WERI-Rb-1 (cell line): Measurements from ENCODE around the gene GATA5.
A peak's percentile ranks its signal among the peaks of the same experiment; 100 is the strongest.

Experiments
- DNase-seq: peaks from one replicate; pipeline ENCODE4 v3.0.0-alpha.2; 2020
- H3K27ac ChIP-seq: fragments of 250-450 bp; sonication (Bioruptor Pico); 2 replicates; pipeline ENCODE4 v1.5.1; 2020; ENCODE audit warnings: mild to moderate bottlenecking, moderate library complexity
- H3K27me3 ChIP-seq: fragments of 250-450 bp; sonication (Bioruptor Pico); 2 replicates; pipeline ENCODE4 v1.5.1; 2021; ENCODE audit warnings: mild to moderate bottlenecking, low read depth, moderate library complexity; ENCODE audit not compliant: insufficient read depth, severe bottlenecking
- H3K36me3 ChIP-seq: fragments of 250-450 bp; sonication (Bioruptor Pico); 2 replicates; pipeline ENCODE4 v1.5.1; 2020; ENCODE audit warnings: mild to moderate bottlenecking, moderate library complexity
- H3K4me3 ChIP-seq: 2 replicates; pipeline ENCODE4 v1.5.1; 2011; ENCODE audit warnings: low read depth, mild to moderate bottlenecking, control low read depth, low read length
- H3K9me3 ChIP-seq: fragments of 250-450 bp; sonication (Bioruptor Pico); 2 replicates; pipeline ENCODE4 v1.5.1; 2021; ENCODE audit warnings: mild to moderate bottlenecking, moderate library complexity; ENCODE audit not compliant: severe bottlenecking
- CTCF ChIP-seq: IDR thresholded peaks from 2 replicates; pipeline ENCODE4 v1.5.1; 2011; ENCODE audit warnings: low read depth, mild to moderate bottlenecking, control low read depth, inconsistent platforms, low read length

GATA5 gene

GRCh38 chr20:62441987-62442539 is 33.7 kb downstream of the GATA5 start:
- Histone ChIP-seq H3K27ac (no peak overlapping the region), H3K36me3 (no peaks in the 10 kb centered on the region), H3K9me3 (peaks cover 4% of the 10 kb centered on the region), H3K4me3 (no peak overlapping the region), H3K27me3 (no peaks in the 10 kb centered on the region)
- no peak for TF ChIP-seq CTCF
- no peak for DNase-seq

- H3K9me3 ChIP-seq, result peaks cover 4% of the 10 kb centered on the region
- DNase-seq, result no peak
- H3K27me3 ChIP-seq, result no peaks in the 10 kb centered on the region
- H3K4me3 ChIP-seq, result no peak overlapping the region
- TF ChIP-seq CTCF, result no peak
- no peaks in the 10 kb centered on the region for H3K36me3 ChIP-seq
- no peak overlapping the region for H3K27ac ChIP-seq
Measured at GRCh38 chr20:62439218-62439617, 36.6 kb downstream of the GATA5 start.

GRCh38 chr20:62437927-62438326 is 37.9 kb downstream of the GATA5 start:
- H3K27me3 ChIP-seq, result no peaks in the 10 kb centered on the region
- H3K27ac ChIP-seq, result no peak overlapping the region
- H3K9me3 ChIP-seq, result no peaks in the 10 kb centered on the region
- no peak for DNase-seq
- H3K4me3 ChIP-seq, result no peak overlapping the region
- no peaks in the 10 kb centered on the region for H3K36me3 ChIP-seq
- TF ChIP-seq CTCF, result peak; percentile 27; the same call in 1 of the 2 replicates

- H3K9me3 ChIP-seq, result no peaks in the 10 kb centered on the region
- no peak overlapping the region for H3K4me3 ChIP-seq
- H3K27ac ChIP-seq, result no peak overlapping the region
- no peak for DNase-seq
- TF ChIP-seq CTCF, result no peak
- no peaks in the 10 kb centered on the region for H3K27me3 ChIP-seq
- H3K36me3 ChIP-seq, result no peaks in the 10 kb centered on the region
Measured at GRCh38 chr20:62437496-62437895, 38.3 kb downstream of the GATA5 start.

GRCh38 chr20:62436692-62437091 is 39.1 kb downstream of the GATA5 start:
- no peak overlapping the region for H3K27ac ChIP-seq
- no peak for TF ChIP-seq CTCF
- H3K9me3 ChIP-seq, result no peaks in the 10 kb centered on the region
- DNase-seq, result no peak
- H3K4me3 ChIP-seq, result no peak overlapping the region
- no peaks in the 10 kb centered on the region for H3K27me3 ChIP-seq
- H3K36me3 ChIP-seq, result no peaks in the 10 kb centered on the region
